GM12874 (cell line): ENCODE results near the gene VSIG1.

Experiments used
- CTCF ChIP-seq: IDR thresholded peaks from 2 replicates; pipeline ENCODE4 v1.5.1; 2011; ENCODE audit warnings: low read depth, mild to moderate bottlenecking, control low read depth, low read length, moderate library complexity; ENCODE audit not compliant: insufficient read depth

The VSIG1 gene

GRCh38 chrX:108090491-108091263, 45.8 kb downstream of the VSIG1 start:
- no peak for TF ChIP-seq CTCF

GRCh38 chrX:108091264-108091877, 46.5 kb downstream of the VSIG1 start, which contains the start of the genes ATG4A and PSMD10:
ATG4A (plus strand) TSS chrX:108091778; CDS start chrX:108091827, 49 bp downstream.
PSMD10 (minus strand) TSS chrX:108091542; CDS start chrX:108091520, 22 bp downstream.
- no peak for TF ChIP-seq CTCF

DNA sequence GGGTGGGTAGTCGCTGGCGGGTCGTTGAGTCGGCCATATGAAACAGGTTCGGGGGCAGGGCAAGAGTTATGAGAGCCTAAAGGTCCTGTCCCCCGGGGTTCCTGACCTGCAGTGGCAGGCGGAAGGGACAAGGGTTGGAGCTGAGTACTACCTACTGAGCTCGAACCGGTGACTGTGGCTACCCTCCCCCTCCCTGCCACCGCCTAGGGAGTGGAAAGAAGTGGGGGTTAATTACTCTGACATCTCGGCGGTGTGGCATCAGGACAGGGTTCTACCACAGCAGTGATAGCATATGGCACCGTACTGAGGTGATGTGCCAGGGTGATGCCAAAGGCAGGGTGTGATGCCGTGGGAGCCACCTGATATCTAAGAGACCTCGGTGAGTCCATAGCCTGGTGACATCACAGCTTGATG, 47.0 kb downstream of the VSIG1 start:
- TF ChIP-seq CTCF = no peak

- no peak for TF ChIP-seq CTCF
Observed at GRCh38 chrX:108097380-108097779, 52.5 kb downstream of the VSIG1 start.

DNA sequence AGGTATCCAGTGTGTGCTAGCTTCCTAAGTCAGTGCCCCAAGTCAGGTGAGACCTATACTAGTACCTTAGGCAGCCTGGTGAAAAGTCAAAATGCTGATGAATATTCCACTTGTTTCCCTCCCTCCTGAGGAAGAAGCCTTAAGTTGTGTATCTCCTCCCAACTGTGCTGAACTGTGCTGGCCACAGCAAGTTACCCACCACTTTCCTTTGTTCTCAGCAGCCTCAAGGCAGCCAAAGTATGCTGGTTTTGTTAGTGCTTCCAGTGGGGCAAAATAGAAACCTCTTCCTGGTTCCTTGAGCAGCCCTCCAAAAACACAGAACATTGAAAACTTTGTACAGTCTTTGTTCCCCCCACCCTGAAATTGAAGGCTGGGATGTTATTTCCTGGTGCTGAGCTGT, 60.6 kb downstream of the VSIG1 start:
- no peak for TF ChIP-seq CTCF

DNA sequence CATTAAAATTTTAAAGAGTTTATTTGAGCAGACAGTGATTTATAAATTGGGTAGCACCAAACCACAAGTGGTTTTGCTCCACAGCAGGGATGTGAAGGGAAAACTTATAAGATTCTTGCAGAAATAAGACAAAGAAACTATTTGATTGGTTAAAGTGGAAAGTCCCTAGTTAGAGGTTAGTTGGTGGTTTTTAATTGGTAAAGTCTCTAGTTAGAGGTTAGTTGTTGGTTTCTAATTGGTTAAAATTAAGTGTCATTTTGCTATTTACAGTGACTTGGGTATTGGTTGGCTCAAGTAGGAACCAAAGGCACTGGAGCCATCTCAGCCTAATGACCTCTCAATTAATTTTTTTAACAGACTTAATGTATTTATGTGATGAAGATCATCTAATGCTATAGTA, 69.7 kb downstream of the VSIG1 start:
- no peak for TF ChIP-seq CTCF

- no peak for TF ChIP-seq CTCF
Observed at GRCh38 chrX:108117988-108118387, 73.1 kb downstream of the VSIG1 start.
